SK-N-SH (cell line): ENCODE data around the gene NRG3. TPM values are rescaled to one million over a fixed set of nuclear protein-coding genes. Genes with fewer than 3 reads are reported as not detected.

Experiments
- CTCF ChIA-PET: fragments of 300-600, 350-600 bp; formaldehyde crosslinking; extraction: SDS; loops from one replicate; lab custom pipeline; 2021; lab: Yijun Ruan, JAX
- POLR2A ChIA-PET: fragments of 350-600 bp; sonication (Branson Sonifier 250); formaldehyde crosslinking; extraction: SDS; loops from one replicate; lab custom pipeline; 2020; ENCODE audit warnings: antibody characterized with exemption, inconsistent platforms; lab: Yijun Ruan, JAX
- DNase-seq: peaks from one replicate; pipeline ENCODE4 v3.0.0; 2012
- H2AFZ ChIP-seq: fragments of 200-600 bp; sonication (generic); 2 replicates; pipeline ENCODE4 v1.8.1; 2016; ENCODE audit warnings: antibody characterized with exemption, mild to moderate bottlenecking, low read depth
- H3F3A ChIP-seq: fragments of 200-600 bp; sonication (generic); replicated peaks from 2 replicates; pipeline ENCODE3; 2016; ENCODE audit warnings: antibody characterized with exemption, mild to moderate bottlenecking; ENCODE audit not compliant: insufficient read depth
- H3K27ac ChIP-seq, 2 experiments: fragments of 200-500 bp in 1 of 2; fragments of 200-600 bp in 1 of 2; sonication (Bioruptor generic) in 1 of 2; sonication (generic), shearing (Covaris generic) in 1 of 2; 2 replicates each; pipeline versions ENCODE4 v1.5.1 to v1.6.1; 2014 to 2016; ENCODE audit warnings: low read depth in 2 of 2, inconsistent platforms in 1 of 2, low read length in 1 of 2, mild to moderate bottlenecking in 1 of 2, mixed read lengths in 1 of 2
- H3K27me3 ChIP-seq: fragments of 200-600 bp; sonication (generic), shearing (Covaris generic); 2 replicates; pipeline ENCODE4 v1.6.1; 2016; ENCODE audit warnings: mixed run types; ENCODE audit not compliant: insufficient read depth
- H3K36me3 ChIP-seq, 2 experiments: fragments of 200-500 bp in 1 of 2; fragments of 200-600 bp in 1 of 2; sonication (Bioruptor generic) in 1 of 2; sonication (generic) in 1 of 2; replicated peaks in 1 of 2; 2 replicates each; pipeline versions ENCODE3 to v1.5.1; 2014 to 2016; ENCODE audit warnings: low read length in 1 of 2, mild to moderate bottlenecking in 1 of 2; ENCODE audit not compliant: insufficient read depth in 2 of 2, control insufficient read depth in 1 of 2
- H3K4me1 ChIP-seq, 2 experiments: fragments of 200-500 bp in 1 of 2; fragments of 200-600 bp in 1 of 2; sonication (Bioruptor generic) in 1 of 2; sonication (generic), shearing (Covaris generic) in 1 of 2; 2 replicates each; pipeline versions ENCODE4 v1.5.1 to v1.6.1; 2014 to 2016; ENCODE audit warnings: low read depth in 1 of 2, low read length in 1 of 2, mixed run types in 1 of 2; ENCODE audit not compliant: insufficient read depth in 2 of 2, control insufficient read depth in 1 of 2
- H3K4me2 ChIP-seq: fragments of 200-600 bp; sonication (generic), shearing (Covaris generic); 2 replicates; pipeline ENCODE4 v1.6.1; 2017; ENCODE audit warnings: mixed run types
- H3K4me3 ChIP-seq, 2 experiments: fragments of 200-500 bp in 1 of 2; fragments of 200-600 bp in 1 of 2; sonication (Bioruptor generic) in 1 of 2; sonication (generic), shearing (Covaris generic) in 1 of 2; 2 replicates each; pipeline versions ENCODE4 v1.5.1 to v1.8.1; 2014 to 2016; ENCODE audit warnings: low read depth in 2 of 2, inconsistent platforms in 1 of 2, low read length in 1 of 2, mild to moderate bottlenecking in 1 of 2, mixed read lengths in 1 of 2, moderate library complexity in 1 of 2
- H3K79me2 ChIP-seq: fragments of 200-600 bp; sonication (generic); 2 replicates; pipeline ENCODE4 v1.8.1; 2017; ENCODE audit warnings: mild to moderate bottlenecking; ENCODE audit not compliant: insufficient read depth
- H3K9ac ChIP-seq: fragments of 200-600 bp; sonication (generic); 2 replicates; pipeline ENCODE4 v1.6.1; 2017; ENCODE audit warnings: mixed run types
- H3K9me2 ChIP-seq: fragments of 200-600 bp; sonication (generic); 2 replicates; pipeline ENCODE4 v1.6.1; 2017; ENCODE audit warnings: mixed run types
- H3K9me3 ChIP-seq: fragments of 200-600 bp; sonication (generic); 2 replicates; pipeline ENCODE4 v1.6.1; 2017; ENCODE audit warnings: mixed run types, mild to moderate bottlenecking, moderate library complexity
- H4K20me1 ChIP-seq: fragments of 200-600 bp; sonication (generic); 2 replicates; pipeline ENCODE4 v1.6.1; 2017; ENCODE audit warnings: mild to moderate bottlenecking, mixed run types; ENCODE audit not compliant: insufficient read depth
- CHD2 ChIP-seq: fragments of 150-350 bp; IDR thresholded peaks from 2 replicates; pipeline ENCODE4 v1.6.1; 2018; ENCODE audit warnings: low read length; ENCODE audit not compliant: partially characterized antibody
- EP300 ChIP-seq, 2 experiments: IDR thresholded peaks; 2 replicates each; pipeline versions ENCODE4 v1.4.0 to v1.6.1; 2012; ENCODE audit warnings: borderline replicate concordance in 1 of 2, low read depth in 1 of 2, low read length in 1 of 2
- EZH2phosphoT487 ChIP-seq: fragments of 200-600 bp; sonication (generic); IDR thresholded peaks from 2 replicates; pipeline ENCODE4 v1.6.1; 2017; ENCODE audit warnings: low read depth, mixed run types, mild to moderate bottlenecking, antibody characterized with exemption, moderate library complexity, borderline replicate concordance
- FOSL2 ChIP-seq: IDR thresholded peaks from 2 replicates; pipeline ENCODE4 v1.4.0; 2012; ENCODE audit warnings: low read depth, mild to moderate bottlenecking, moderate library complexity, borderline replicate concordance
- FOXJ3 ChIP-seq: sonication (generic); formaldehyde crosslinking; IDR thresholded peaks from 2 replicates; pipeline ENCODE4 v1.5.1; 2020; ENCODE audit warnings: mild to moderate bottlenecking, missing genetic modification reagents
- FOXM1 ChIP-seq: IDR thresholded peaks from 2 replicates; pipeline ENCODE4 v1.4.0; 2012; ENCODE audit warnings: low read depth, mild to moderate bottlenecking
- JUND ChIP-seq: IDR thresholded peaks from 2 replicates; pipeline ENCODE4 v1.4.0; 2012
- MEF2A ChIP-seq: IDR thresholded peaks from 2 replicates; pipeline ENCODE4 v1.4.0; 2012; ENCODE audit warnings: low read depth, borderline replicate concordance
- MXI1 ChIP-seq: IDR thresholded peaks from 2 replicates; pipeline ENCODE4 v1.6.1; 2012; ENCODE audit warnings: mild to moderate bottlenecking, low read depth, low read length, improper control_type of control experiment
- NFIC ChIP-seq: IDR thresholded peaks from 2 replicates; pipeline ENCODE4 v1.4.0; 2012; ENCODE audit warnings: borderline replicate concordance
- NRF1 ChIP-seq: IDR thresholded peaks from 2 replicates; pipeline ENCODE4 v1.6.1; 2012; ENCODE audit warnings: low read depth, mild to moderate bottlenecking, low read length
- RAD21 ChIP-seq: IDR thresholded peaks from 2 replicates; pipeline ENCODE4 v1.6.1; 2012; ENCODE audit warnings: mild to moderate bottlenecking, low read length
- RFX5 ChIP-seq: IDR thresholded peaks from 2 replicates; pipeline ENCODE4 v1.6.1; 2012; ENCODE audit warnings: mild to moderate bottlenecking, improper control_type of control experiment, low read length
- whole genome bisulfite sequencing: methylation state at CpG from one replicate; pipeline ENCODE4 v1.1.6; 2017; ENCODE audit warnings: low lambda C conversion rate; 5-methylcytosine and 5-hydroxymethylcytosine counted together
- polyA plus RNA-seq, 3 experiments: library from polyadenylated mRNA; depleted of rRNA; stranded (reverse); fragments of >200 nt; gene quantifications; 2 replicates each; pipeline ENCODE4 v1.2.3, GENCODE V29; 2012
- TF ChIP-seq, protein P1 (sequence below): fragments of 150-350 bp; IDR thresholded peaks from 2 replicates; pipeline ENCODE4 v1.6.1; 2016; ENCODE audit warnings: mild to moderate bottlenecking, low read depth, low read length
- TF ChIP-seq, protein P2 (sequence below): IDR thresholded peaks from 2 replicates; pipeline ENCODE4 v1.4.0; 2012; ENCODE audit warnings: low read depth
- TF ChIP-seq, protein P3 (sequence below): IDR thresholded peaks from 2 replicates; pipeline ENCODE4 v1.4.0; 2012; ENCODE audit warnings: low read depth, borderline replicate concordance

The NRG3 gene
- polyA plus RNA-seq, 1 of the 3 experiments (the other 2 are of a cell fraction), result 0.03 TPM

DNA sequence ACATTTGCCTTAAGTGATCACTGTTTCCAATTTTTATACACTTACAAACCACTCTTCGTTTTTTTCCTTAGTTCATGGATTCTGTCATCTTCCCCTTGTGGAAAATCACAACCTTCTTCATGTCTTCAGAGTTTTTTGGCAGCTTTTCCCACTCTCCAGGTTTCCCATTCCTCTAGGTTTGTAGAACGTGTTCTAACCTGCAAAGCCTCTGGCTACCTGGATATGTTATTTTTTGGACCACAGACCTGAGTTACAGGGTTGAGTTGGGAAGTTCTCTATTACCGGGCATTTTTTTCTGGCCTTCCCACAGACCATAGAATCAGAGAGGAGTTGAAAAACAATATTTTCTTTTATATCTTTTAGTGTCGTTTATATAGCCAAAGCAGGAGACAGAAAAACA lies 30.2 kb downstream of the NRG3 start:
- no peak for DNase-seq

DNA sequence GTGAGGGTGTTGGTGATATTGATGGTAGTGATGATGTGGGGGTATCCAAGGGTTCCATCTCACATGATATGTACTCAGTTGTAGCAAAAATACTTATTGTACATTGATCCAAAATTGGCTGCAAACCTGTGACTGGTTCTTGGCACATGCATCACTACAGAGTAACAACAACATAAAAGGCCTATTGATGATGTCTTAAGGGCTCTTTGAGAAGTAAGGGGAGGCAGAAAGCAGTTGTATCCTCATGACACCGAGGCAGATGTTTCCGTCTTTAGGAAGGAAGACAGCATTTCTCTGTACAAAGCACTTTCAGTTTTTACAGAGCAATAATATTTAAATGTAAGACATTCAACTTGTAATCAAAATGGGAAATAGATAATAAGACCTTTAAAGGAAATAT lies 34.5 kb downstream of the NRG3 start:
- CTCF ChIA-PET, result no interaction called here
- POLR2A ChIA-PET, result no interaction called here
- Histone ChIP-seq H3K9ac (no peak overlapping the region), H3K36me3 (no peaks in the 10 kb centered on the region), H3K79me2 (no peaks in the 10 kb centered on the region), H4K20me1 (no peaks in the 10 kb centered on the region), H3K9me2 (no peaks in the 10 kb centered on the region), H3F3A (no peaks in the 10 kb centered on the region), H3K27me3 (no peaks in the 10 kb centered on the region), H2AFZ (no peak overlapping the region), H3K4me3 (no peak overlapping the region), H3K9me3 (0 out of 2 replicates have a peak, but pooled peaks cover 4% of the 10 kb centered on the region), H3K27ac (no peak overlapping the region), H3K4me1 (no peaks in the 10 kb centered on the region), H3K4me2 (no peak overlapping the region)
- no peak for TF ChIP-seq EP300 (IDR thresholded peaks at IDR 0.05; ENCODE audit: borderline replicate concordance in 1 of 2, low read depth in 1 of 2, low read length in 1 of 2)
- TF ChIP-seq EZH2phosphoT487, result no peak
- TF ChIP-seq, protein P1, sequence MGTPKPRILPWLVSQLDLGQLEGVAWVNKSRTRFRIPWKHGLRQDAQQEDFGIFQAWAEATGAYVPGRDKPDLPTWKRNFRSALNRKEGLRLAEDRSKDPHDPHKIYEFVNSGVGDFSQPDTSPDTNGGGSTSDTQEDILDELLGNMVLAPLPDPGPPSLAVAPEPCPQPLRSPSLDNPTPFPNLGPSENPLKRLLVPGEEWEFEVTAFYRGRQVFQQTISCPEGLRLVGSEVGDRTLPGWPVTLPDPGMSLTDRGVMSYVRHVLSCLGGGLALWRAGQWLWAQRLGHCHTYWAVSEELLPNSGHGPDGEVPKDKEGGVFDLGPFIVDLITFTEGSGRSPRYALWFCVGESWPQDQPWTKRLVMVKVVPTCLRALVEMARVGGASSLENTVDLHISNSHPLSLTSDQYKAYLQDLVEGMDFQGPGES, result no peak
- no peak for DNase-seq
- WGBS, result 8% methylated on average over 2 of the region's 2 CpGs

More for the DNA sequence above, 30.2 kb downstream of the NRG3 start:
- Histone ChIP-seq H3K9ac (no peak overlapping the region), H3K9me2 (no peaks in the 10 kb centered on the region), H3K36me3 (no peaks in the 10 kb centered on the region), H3K4me3 (no peak overlapping the region), H3K4me1 (no peaks in the 10 kb centered on the region; a peak in 1 of 4 replicates), H3K4me2 (no peak overlapping the region), H3F3A (no peaks in the 10 kb centered on the region), H2AFZ (no peak overlapping the region), H3K79me2 (no peaks in the 10 kb centered on the region), H3K27me3 (no peaks in the 10 kb centered on the region), H3K9me3 (0 out of 2 replicates have a peak, but pooled peaks cover 4% of the 10 kb centered on the region), H3K27ac (no peak overlapping the region), H4K20me1 (no peaks in the 10 kb centered on the region)
- ChIA-PET CTCF (no interaction called here), POLR2A (no interaction called here)
- 20% methylated on average over 4 of the region's 4 CpGs for WGBS
- TF ChIP-seq JUND, result no peak
- no peak for TF ChIP-seq RAD21
- no peak for TF ChIP-seq MXI1
- TF ChIP-seq RFX5, result no peak
- TF ChIP-seq FOXM1, result no peak
- no peak for TF ChIP-seq CHD2
- TF ChIP-seq NFIC, result no peak
- no peak for TF ChIP-seq FOSL2
- no peak for TF ChIP-seq NRF1
- TF ChIP-seq, protein P2, sequence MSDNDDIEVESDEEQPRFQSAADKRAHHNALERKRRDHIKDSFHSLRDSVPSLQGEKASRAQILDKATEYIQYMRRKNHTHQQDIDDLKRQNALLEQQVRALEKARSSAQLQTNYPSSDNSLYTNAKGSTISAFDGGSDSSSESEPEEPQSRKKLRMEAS, result no peak
- TF ChIP-seq MEF2A, result no peak
- TF ChIP-seq, protein P3, sequence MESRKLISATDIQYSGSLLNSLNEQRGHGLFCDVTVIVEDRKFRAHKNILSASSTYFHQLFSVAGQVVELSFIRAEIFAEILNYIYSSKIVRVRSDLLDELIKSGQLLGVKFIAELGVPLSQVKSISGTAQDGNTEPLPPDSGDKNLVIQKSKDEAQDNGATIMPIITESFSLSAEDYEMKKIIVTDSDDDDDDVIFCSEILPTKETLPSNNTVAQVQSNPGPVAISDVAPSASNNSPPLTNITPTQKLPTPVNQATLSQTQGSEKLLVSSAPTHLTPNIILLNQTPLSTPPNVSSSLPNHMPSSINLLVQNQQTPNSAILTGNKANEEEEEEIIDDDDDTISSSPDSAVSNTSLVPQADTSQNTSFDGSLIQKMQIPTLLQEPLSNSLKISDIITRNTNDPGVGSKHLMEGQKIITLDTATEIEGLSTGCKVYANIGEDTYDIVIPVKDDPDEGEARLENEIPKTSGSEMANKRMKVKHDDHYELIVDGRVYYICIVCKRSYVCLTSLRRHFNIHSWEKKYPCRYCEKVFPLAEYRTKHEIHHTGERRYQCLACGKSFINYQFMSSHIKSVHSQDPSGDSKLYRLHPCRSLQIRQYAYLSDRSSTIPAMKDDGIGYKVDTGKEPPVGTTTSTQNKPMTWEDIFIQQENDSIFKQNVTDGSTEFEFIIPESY, result no peak
- no peak for TF ChIP-seq FOXJ3
